HL-60/S4 (cell line): ENCODE results near the gene OMG.
"Not testable (repeated sequence)": the region's sequence is repeated elsewhere in the genome, so short reads cannot be mapped to it uniquely, and the experiment has no call there.

ENCODE experiments used
- in situ Hi-C: fragments of 300-500 bp; cut with MboI; formaldehyde crosslinking; loops from 2 replicates; pipeline ENCODE4 v1.14.3; 2022; ENCODE audit warnings: low sequenced_read_pairs

Gene OMG

GRCh38 chr17:31266042-31266441, 31.0 kb downstream of the OMG start:
- in situ Hi-C loops, result no loop called here

DNA sequence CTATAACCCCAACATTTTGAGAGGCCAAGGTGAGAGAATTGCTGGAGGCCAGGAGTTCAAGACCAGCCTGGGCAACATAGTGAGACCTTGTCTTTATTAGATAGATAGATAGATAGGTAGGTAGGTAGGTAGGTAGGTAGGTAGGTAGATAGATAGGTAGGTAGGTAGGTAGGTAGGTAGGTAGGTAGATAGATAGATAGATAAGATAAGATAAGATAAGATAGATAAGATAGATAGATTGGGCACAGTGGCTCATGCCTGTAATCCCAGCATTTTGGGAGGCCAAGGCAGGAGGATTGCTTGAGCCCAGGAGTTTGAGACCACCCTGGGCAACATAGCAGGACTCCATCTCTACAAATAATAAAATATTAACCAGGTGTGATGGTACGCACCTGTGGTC, 34.1 kb downstream of the OMG start:
- in situ Hi-C loops, result not testable (repeated sequence)

- in situ Hi-C loops, result no loop called here
Measured at GRCh38 chr17:31261601-31262000, 35.4 kb downstream of the OMG start.

- in situ Hi-C loops, result no loop called here
Measured at GRCh38 chr17:31260151-31260550, 36.9 kb downstream of the OMG start.

DNA sequence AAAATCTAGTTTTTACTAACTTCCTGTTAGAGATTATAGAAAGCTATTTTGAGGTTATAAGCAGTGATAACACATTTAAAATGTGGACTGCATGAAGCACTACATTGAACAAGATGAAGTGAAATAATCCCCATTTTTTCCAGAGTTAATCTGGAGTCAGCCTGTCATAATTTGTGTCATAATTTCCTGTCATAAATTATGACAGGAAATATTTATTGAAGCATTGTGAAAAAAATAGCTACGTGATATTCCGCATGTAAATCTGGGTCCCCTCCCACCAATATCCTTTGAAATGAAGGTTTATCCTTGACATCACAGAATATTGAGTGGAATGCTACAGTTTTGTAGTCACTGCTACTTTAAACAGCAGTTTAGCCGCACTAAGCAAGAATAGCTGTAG, 40.1 kb downstream of the OMG start:
- in situ Hi-C loops, result no loop called here

DNA sequence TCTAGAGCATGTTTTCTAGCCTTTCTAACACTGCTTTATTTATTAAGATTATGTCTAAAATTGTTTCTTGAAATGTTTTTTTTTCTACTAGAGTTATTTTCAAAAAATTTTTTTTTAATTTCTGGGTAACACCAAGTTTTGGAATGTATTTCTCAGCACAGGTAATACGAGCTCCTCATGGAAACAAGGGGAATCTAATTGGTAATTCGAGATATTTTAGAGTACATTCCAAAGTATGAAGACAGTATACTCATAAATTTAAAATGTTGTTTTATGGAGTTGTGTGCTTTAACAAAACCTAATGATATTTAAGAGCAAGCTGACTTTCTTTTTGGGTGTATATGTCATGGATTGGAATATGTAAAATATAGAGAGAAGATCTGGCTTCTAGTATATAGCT, 42.4 kb downstream of the OMG start:
- in situ Hi-C loops, result no loop called here

DNA sequence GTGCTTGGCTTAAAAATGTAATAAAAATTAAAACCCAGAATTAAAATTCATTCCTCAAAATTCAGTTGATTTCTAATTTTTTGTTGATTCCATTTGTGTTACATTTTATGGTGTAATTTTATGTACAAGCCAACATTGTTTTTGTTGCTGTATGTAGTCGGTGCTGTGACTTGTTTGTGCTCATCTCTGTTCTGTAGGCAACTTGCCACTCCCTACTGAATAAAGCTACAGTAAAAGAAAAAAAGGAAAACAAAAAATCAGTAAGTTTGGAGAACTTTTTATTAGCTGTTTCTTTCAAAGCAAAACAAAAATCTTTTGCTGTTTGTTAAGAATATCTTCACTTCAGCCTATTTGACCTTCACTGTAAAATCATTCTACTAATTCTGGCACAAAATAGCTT, 44.3 kb downstream of the OMG start:
- in situ Hi-C loops, result no loop called here

DNA sequence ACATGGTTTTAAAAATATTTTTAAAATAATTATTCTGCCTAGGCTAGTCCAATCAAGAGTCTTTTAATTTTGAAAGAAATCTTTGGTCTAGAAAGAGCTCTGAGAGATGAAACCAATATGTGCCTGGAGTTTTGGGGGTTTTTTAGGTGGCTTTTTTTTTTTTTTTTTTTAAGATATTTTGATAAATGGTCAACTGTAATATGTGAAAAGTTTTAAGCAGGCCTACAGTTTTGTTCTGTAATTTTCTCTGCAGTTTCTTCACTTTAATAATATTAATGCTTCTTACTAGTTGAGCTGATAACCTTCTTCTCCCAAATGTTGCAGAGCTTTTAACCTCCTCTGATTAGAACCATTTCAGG, 45.1 kb downstream of the OMG start:
- in situ Hi-C loops, result no loop called here

- in situ Hi-C loops, result no loop called here
Measured at GRCh38 chr17:31251105-31251969, 45.7 kb downstream of the OMG start.

- in situ Hi-C loops, result no loop called here
Measured at GRCh38 chr17:31250229-31250628, 46.8 kb downstream of the OMG start.

DNA sequence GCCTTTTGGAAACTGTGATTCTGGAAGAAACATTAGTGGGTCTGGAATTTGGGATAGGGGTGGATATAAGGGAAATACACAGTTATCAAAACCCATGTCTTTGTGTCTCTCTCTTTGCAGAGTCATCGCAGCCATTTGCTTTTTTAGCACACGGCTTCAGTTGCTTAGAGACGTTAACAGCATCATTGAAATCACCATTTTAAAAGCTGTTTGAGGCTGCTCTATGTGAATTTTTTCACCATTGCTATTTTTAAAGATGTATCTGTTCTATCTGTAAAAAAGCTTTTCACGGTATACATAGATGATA, 47.3 kb downstream of the OMG start:
- in situ Hi-C loops, result no loop called here

DNA sequence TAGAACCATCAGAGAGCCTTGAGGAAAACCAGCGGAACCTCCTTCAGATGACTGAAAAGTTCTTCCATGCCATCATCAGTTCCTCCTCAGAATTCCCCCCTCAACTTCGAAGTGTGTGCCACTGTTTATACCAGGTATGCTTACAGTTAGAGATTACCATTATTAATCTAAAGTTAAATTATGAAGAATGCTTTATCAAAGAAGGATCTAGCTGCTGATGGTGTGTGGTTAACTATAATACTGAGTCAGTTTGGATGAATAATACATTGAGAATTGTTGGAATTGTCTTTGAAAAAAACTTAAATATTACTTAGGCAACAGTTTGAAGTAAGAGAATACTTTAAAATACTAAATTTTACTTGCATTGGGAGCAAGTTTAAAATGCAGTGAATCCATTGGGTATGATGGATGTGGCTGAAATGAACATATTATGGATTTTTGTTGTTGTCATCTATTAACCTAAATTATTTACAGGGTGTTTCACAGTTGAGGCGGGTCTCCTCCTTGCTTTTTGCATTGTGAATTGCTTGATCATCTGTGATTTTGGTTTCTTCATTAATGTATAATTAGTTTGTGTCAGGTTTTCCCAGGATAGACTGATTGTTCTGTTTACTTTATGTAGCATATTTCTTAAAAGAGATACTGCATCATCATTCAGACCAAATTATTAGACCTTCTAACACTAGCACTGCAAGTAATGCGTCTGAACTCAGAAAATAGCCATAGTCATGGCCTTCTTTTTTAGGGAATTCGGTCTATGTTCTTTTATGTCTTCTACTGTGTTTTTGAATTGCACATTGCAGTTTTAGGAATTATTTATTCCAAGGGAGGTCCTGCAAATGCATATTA, 47.8 kb downstream of the OMG start:
- in situ Hi-C loops, result no loop called here
